ENCODE data around the gene CSDE1.

DNA sequence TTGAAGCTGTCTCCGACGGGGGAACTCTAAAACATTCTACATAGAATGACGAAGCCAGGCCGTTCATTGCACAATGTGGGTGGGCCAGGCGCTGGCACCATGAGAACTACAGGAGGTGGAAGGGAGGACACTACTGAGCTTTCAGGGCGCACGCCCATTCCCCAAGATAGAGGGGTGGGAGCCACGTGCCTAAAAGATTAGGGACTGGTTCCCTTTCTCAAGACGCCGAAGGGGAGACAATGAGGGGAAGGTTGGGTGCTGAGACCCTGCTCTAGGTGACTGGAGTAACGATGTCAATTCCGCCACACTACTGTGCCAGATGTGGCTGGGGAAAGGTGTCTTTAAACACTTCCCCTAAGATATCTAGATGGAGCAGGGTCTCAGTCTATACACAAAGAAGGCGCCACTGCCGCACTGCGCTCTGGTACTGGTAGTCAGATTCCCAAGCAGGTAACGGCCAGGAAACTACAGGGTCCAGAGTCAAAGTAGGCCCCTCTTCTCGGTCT lies 782 bp downstream of the CSDE1 start:
- TF ChIP-seq, protein P1, sequence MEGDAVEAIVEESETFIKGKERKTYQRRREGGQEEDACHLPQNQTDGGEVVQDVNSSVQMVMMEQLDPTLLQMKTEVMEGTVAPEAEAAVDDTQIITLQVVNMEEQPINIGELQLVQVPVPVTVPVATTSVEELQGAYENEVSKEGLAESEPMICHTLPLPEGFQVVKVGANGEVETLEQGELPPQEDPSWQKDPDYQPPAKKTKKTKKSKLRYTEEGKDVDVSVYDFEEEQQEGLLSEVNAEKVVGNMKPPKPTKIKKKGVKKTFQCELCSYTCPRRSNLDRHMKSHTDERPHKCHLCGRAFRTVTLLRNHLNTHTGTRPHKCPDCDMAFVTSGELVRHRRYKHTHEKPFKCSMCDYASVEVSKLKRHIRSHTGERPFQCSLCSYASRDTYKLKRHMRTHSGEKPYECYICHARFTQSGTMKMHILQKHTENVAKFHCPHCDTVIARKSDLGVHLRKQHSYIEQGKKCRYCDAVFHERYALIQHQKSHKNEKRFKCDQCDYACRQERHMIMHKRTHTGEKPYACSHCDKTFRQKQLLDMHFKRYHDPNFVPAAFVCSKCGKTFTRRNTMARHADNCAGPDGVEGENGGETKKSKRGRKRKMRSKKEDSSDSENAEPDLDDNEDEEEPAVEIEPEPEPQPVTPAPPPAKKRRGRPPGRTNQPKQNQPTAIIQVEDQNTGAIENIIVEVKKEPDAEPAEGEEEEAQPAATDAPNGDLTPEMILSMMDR (conservative IDR thresholded peaks at IDR 0.05 in 1 of 2, IDR thresholded peaks at IDR 0.05 in 1 of 2; ENCODE audit: extremely low read depth in 1 of 2, insufficient read depth in 1 of 2, low read depth in 1 of 2, low read length in 2 of 2) = no peak
- TF ChIP-seq EZH2 (IDR thresholded peaks at IDR 0.05; ENCODE audit: borderline replicate concordance, low read length) = no peak
